HL-60/S4 (cell line): Measurements from ENCODE around the gene UEVLD.

Experiments
- in situ Hi-C: fragments of 300-500 bp; cut with MboI; formaldehyde crosslinking; loops from 2 replicates; pipeline ENCODE4 v1.14.3; 2022; ENCODE audit warnings: low sequenced_read_pairs

The UEVLD gene

GRCh38 chr11:18502352-18502751 is 86.2 kb downstream of the UEVLD start:
- in situ Hi-C loops = no loop called here

GRCh38 chr11:18501629-18502028 is 86.9 kb downstream of the UEVLD start:
- in situ Hi-C loops = no loop called here

- in situ Hi-C loops = no loop called here
Observed at GRCh38 chr11:18498039-18498438, 90.5 kb downstream of the UEVLD start.

GRCh38 chr11:18495703-18496102 is 92.8 kb downstream of the UEVLD start:
- in situ Hi-C loops = no loop called here

GRCh38 chr11:18495271-18495670 is 93.3 kb downstream of the UEVLD start:
- in situ Hi-C loops = no loop called here

- in situ Hi-C loops = no loop called here
Observed at GRCh38 chr11:18493310-18493709, 95.2 kb downstream of the UEVLD start.

GRCh38 chr11:18492888-18493287 is 95.6 kb downstream of the UEVLD start:
- in situ Hi-C loops = no loop called here

- in situ Hi-C loops = no loop called here
Observed at GRCh38 chr11:18491924-18492323, 96.6 kb downstream of the UEVLD start.

GRCh38 chr11:18490736-18491485 is 97.6 kb downstream of the UEVLD start:
- in situ Hi-C loops = no loop called here

- in situ Hi-C loops = no loop called here
Observed at GRCh38 chr11:18490319-18490718, 98.2 kb downstream of the UEVLD start.

GRCh38 chr11:18485913-18486528 is 102.5 kb downstream of the UEVLD start:
- in situ Hi-C loops = no loop called here
